ENCODE measurements around the gene HHATL. TPM values are rescaled to one million over a fixed set of nuclear protein-coding genes. Genes with fewer than 3 reads are reported as not detected.

The HHATL gene
- total and polyA plus RNA-seq, 2 of the 8 experiments (the other 6 are each of a cell fraction or from before 2014, with no cell fraction given), result 0.18 TPM; not detected in 1

DNA sequence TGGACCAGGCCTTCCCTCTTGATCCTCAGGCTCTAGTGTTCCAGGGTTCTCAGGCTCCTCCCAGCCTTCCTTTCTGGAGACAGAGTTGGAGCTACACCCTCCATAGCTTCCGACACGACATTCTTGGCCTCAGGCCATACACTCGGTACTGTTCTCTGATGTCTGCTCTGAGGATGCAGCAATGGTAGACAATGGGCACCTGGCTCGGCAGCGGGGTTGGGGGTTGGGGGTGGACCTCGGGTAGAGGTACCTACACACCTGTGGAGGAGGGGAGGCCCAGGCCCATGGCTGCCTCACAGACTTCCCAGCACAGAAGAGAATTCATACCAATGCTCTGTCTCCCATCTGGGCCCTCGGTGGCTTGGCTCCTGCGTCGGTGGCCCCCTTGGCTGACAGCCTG lies 49.0 kb upstream of the HHATL start (continued):
- TF ChIP-seq BRCA1 (IDR thresholded peaks at IDR 0.05; ENCODE audit: low read depth, low read length) (no peak), CHD2 (IDR thresholded peaks at IDR 0.05; ENCODE audit: low read length) (no peak), JUND (IDR thresholded peaks at IDR 0.05; ENCODE audit: low read length) (no peak), CBX8 (IDR thresholded peaks at IDR 0.05; ENCODE audit: borderline replicate concordance, low read depth, low read length) (no peak)
